Mesodermal cell (in vitro differentiated cells): Measurements from ENCODE around the gene CDH24.

Experiments
- H3K27ac ChIP-seq: 2 replicates; pipeline ENCODE4 v1.7.0; 2013; ENCODE audit warnings: mild to moderate bottlenecking, low read depth, low read length, moderate library complexity; ENCODE audit not compliant: severe bottlenecking
- H3K36me3 ChIP-seq: 2 replicates; pipeline ENCODE4 v1.7.1; 2013; ENCODE audit warnings: mild to moderate bottlenecking, low read length, moderate library complexity; ENCODE audit not compliant: control insufficient read depth, insufficient read depth
- H3K4me1 ChIP-seq: one replicate; pipeline ENCODE4 v1.7.1; 2013; ENCODE audit warnings: mild to moderate bottlenecking, low read length; ENCODE audit not compliant: insufficient read depth, control insufficient read depth, poor library complexity, severe bottlenecking
- H3K4me3 ChIP-seq: 2 replicates; pipeline ENCODE4 v1.7.0; 2013; ENCODE audit warnings: low read length, control low read depth, mild to moderate bottlenecking; ENCODE audit not compliant: insufficient read depth, poor library complexity, severe bottlenecking; ENCODE audit errors: extremely low read depth
- H3K9me3 ChIP-seq: 2 replicates; pipeline ENCODE4 v1.7.1; 2013; ENCODE audit warnings: mild to moderate bottlenecking, low read length, moderate library complexity; ENCODE audit not compliant: control insufficient read depth
- WGBS, 2 experiments: methylation state at CpG; one replicate each; pipeline ENCODE4 v1.1.5; 2013; ENCODE audit warnings: missing lambda C conversion rate in 2 of 2; ENCODE audit not compliant: insufficient coverage in 2 of 2; 5-methylcytosine and 5-hydroxymethylcytosine counted together

CDH24 gene

GRCh38 chr14:23042162-23042965, 15.0 kb downstream of the CDH24 start, which contains the start of gene PSMB11:
Gene PSMB11 (plus strand): TSS chr14:23042212. CDS start chr14:23042226, 14 bp downstream.
- WGBS, 2 experiments = 96% methylated on average over 36 of the region's 36 CpGs
- H3K9me3 ChIP-seq = no peaks in the 10 kb centered on the region
- H3K27ac ChIP-seq = no peak within 1 kb of the TSS
- no peak within 1 kb of the TSS for H3K4me3 ChIP-seq
- H3K4me1 ChIP-seq = peaks cover 17% of the 10 kb centered on the region
- no peaks in the 10 kb centered on the region for H3K36me3 ChIP-seq

GRCh38 chr14:23041729-23042128, 15.6 kb downstream of the CDH24 start:
- Histone ChIP-seq H3K4me1 (peaks cover 17% of the 10 kb centered on the region), H3K9me3 (no peaks in the 10 kb centered on the region), H3K27ac (no peak overlapping the region), H3K4me3 (no peak overlapping the region), H3K36me3 (no peaks in the 10 kb centered on the region)
- WGBS, 2 experiments = 89 to 93% methylated on average over 5 to 7 of the region's 8 CpGs

- 94 to 100% methylated on average over 2 to 3 of the region's 4 CpGs for WGBS, 2 experiments
- no peaks in the 10 kb centered on the region for H3K36me3 ChIP-seq
- H3K9me3 ChIP-seq = no peaks in the 10 kb centered on the region
- H3K27ac ChIP-seq = no peak overlapping the region
- H3K4me1 ChIP-seq = peaks cover 11% of the 10 kb centered on the region
- H3K4me3 ChIP-seq = no peak overlapping the region
These were observed 17.2 kb downstream of the CDH24 start for GRCh38 chr14:23040100-23040499.

- Histone ChIP-seq H3K9me3 (no peaks in the 10 kb centered on the region), H3K27ac (peak overlapping the region; percentile 98), H3K4me3 (peak overlapping the region; percentile 96), H3K4me1 (peaks cover 5% of the 10 kb centered on the region), H3K36me3 (peaks cover 33% of the 10 kb centered on the region)
- 45 to 57% methylated on average over 6 to 7 of the region's 14 CpGs for WGBS, 2 experiments
These were observed 21.8 kb downstream of the CDH24 start for GRCh38 chr14:23035303-23036144.

GRCh38 chr14:23034498-23035302, 22.6 kb downstream of the CDH24 start, which contains the start of gene PSMB5:
Gene PSMB5 (minus strand): TSS chr14:23034900. CDS start chr14:23034881, 19 bp downstream.
- H3K4me3 ChIP-seq = peak within 1 kb of the TSS; percentile 96
- WGBS, 2 experiments = 0% methylated on average over 29 to 36 of the region's 36 CpGs
- H3K27ac ChIP-seq = peak within 1 kb of the TSS; percentile 98
- peaks cover 40% of the 10 kb centered on the region for H3K36me3 ChIP-seq
- H3K9me3 ChIP-seq = no peaks in the 10 kb centered on the region
- peaks cover 5% of the 10 kb centered on the region for H3K4me1 ChIP-seq

- Histone ChIP-seq H3K36me3 (peaks cover 47% of the 10 kb centered on the region), H3K4me3 (peak overlapping the region; percentile 96), H3K4me1 (peaks cover 5% of the 10 kb centered on the region), H3K27ac (peak overlapping the region; percentile 98), H3K9me3 (no peaks in the 10 kb centered on the region)
- 14 to 23% methylated on average over 8 to 10 of the region's 17 CpGs for WGBS, 2 experiments
These were observed 23.4 kb downstream of the CDH24 start for GRCh38 chr14:23033801-23034497.

GRCh38 chr14:23033251-23033727, 24.0 kb downstream of the CDH24 start:
- WGBS, 2 experiments = 95 to 98% methylated on average over 9 to 10 of the region's 10 CpGs
- peaks cover 5% of the 10 kb centered on the region for H3K4me1 ChIP-seq

GRCh38 chr14:23030936-23031335, 26.4 kb downstream of the CDH24 start:
- no peaks in the 10 kb centered on the region for H3K9me3 ChIP-seq
- 91 to 98% methylated on average over 4 of the region's 4 CpGs for WGBS, 2 experiments
- H3K4me3 ChIP-seq = no peak overlapping the region
- no peak overlapping the region for H3K27ac ChIP-seq
- peaks cover 8% of the 10 kb centered on the region for H3K4me1 ChIP-seq
- peaks cover 74% of the 10 kb centered on the region for H3K36me3 ChIP-seq

More at GRCh38 chr14:23033251-23033727, 24.0 kb downstream of the CDH24 start:
- no peaks in the 10 kb centered on the region for H3K9me3 ChIP-seq
- H3K36me3 ChIP-seq = peaks cover 54% of the 10 kb centered on the region
- H3K27ac ChIP-seq = peak overlapping the region; percentile 10
- peak overlapping the region; percentile 96 for H3K4me3 ChIP-seq

GRCh38 chr14:23028799-23029198, 28.5 kb downstream of the CDH24 start:
- Histone ChIP-seq H3K27ac (no peak overlapping the region), H3K4me1 (peaks cover 22% of the 10 kb centered on the region), H3K9me3 (no peaks in the 10 kb centered on the region), H3K36me3 (peaks cover 93% of the 10 kb centered on the region), H3K4me3 (no peak overlapping the region)
- WGBS, 2 experiments = 90 to 100% methylated on average over 2 of the region's 2 CpGs
